ENCODE measurements around the gene HEXIM1.

HEXIM1 gene

GRCh38 chr17:45155483-45155882 is 7.2 kb downstream of the HEXIM1 start:
- no peak for DNase-seq (ENCODE audit: low read depth)
- no peak overlapping the region for H3K4me3 ChIP-seq (ENCODE audit: low read depth, low read length)
- no peak for TF ChIP-seq CTCF (IDR thresholded peaks at IDR 0.05; ENCODE audit: low read depth, low read length, missing control alignments)

DNA sequence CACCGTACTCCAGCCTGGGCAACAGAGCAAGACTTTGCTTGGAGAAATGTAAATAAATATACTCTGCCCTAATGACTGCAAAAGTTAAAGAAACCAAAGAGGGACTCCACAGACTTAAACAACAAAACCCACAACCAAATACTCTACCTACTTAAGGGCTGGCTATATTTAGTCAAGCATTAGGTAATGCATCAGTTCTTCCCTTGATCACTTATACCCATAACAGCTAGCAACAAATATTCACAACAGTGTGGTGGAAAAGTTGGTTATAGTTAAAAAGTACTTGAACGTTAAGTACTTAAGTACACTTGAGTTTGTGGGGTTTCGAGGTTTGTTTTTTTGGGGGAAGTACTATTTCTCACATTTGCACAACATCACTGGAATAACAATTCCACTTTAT is 8.0 kb downstream of the HEXIM1 start:
- DNase-seq (ENCODE audit: low read depth): no peak
- no peak for TF ChIP-seq CTCF (IDR thresholded peaks at IDR 0.05; ENCODE audit: low read depth, low read length, missing control alignments)
- no peak overlapping the region for H3K4me3 ChIP-seq (ENCODE audit: low read depth, low read length)

DNA sequence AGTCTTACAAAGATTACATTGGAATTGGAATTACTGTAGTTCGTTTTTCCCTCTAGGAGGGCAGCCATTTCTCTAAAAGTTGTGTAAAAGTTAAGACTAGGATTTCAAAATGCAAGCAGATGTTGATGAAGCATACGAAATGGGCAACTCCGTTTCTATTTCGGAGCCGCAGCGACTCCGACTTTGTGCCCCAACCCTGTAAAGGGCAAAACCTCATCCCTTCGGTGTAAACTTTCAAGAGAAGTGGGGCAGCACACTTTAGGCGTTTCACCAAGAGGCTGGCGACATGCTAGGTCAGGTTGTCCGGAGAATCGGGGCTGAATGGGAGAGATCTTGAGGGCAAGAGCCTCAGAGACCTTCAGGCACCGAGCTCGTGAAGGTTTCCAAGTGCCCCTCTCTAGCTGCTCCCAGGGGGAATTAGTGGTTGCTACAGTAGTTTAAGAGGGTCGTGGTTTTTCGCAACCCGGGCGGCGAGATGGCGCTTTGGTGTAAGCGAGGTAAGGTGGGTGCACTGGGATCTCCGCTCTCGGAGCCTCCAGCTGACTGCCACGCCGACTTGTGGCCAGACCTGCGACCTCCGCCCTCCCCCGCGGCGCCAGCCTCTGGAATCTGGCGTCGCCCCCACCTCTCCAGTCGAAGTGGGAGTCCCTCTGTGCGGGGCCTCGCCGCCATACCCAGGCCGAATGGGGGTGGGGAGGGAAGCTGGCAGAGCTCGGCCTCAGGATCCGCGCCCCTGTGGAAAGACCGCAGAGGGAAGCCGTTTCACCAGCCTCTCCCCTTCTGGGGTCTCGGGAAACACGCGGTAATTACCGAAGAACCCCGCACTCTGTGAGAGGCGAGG is 12.4 kb downstream of the HEXIM1 start:
- peak overlapping the region; percentile 83 for H3K4me3 ChIP-seq (ENCODE audit: low read depth, low read length)
- TF ChIP-seq CTCF (IDR thresholded peaks at IDR 0.05; ENCODE audit: low read depth, low read length, missing control alignments): peak; percentile 29
- no peak for DNase-seq (ENCODE audit: low read depth)

DNA sequence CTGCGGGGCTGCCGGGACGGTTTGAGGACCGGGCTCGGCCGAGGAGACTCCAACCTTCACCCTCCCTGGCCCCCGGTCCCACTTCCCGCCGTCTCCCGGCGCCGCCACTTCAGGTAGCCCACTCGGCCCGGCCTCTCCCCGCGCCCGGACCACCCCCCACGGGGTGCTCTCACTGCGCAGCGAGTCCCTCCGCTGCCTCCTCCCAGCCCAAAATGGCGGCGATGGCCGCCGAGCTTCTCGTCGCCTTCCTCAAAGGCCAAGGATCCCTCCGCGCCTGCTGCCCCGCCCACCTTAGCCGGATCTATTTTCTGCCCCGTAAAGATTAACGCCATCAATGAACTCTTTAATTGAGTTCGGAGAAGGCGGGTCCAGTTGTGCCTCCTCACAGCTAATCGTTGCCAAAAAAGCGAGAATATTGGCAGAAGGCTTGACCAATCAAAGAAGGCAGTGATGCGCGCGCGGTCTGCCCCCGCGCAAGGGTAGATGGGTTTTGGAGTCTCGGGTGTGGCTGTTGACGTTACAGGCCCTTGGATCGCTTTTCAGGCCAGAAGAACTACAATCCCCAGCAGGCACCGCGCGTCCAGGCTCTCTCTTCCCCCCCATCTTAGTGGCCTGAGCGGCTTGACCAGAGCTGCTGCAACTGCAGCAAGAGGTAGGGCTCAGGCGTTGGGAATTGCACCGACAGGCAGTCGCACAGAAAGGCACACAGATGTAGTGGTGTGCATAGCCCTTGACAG is 13.2 kb downstream of the HEXIM1 start, which contains the start of gene HEXIM2:
HEXIM2 (plus strand) TSS at position 588 of the 737 bp plus-strand sequence. CDS start 919 bp downstream, outside the sequence.
- TF ChIP-seq CTCF (IDR thresholded peaks at IDR 0.05; ENCODE audit: low read depth, low read length, missing control alignments): no peak
- peak within 1 kb of the TSS; percentile 83 for H3K4me3 ChIP-seq (ENCODE audit: low read depth, low read length)
- DNase-seq (ENCODE audit: low read depth): peak; percentile 100

DNA sequence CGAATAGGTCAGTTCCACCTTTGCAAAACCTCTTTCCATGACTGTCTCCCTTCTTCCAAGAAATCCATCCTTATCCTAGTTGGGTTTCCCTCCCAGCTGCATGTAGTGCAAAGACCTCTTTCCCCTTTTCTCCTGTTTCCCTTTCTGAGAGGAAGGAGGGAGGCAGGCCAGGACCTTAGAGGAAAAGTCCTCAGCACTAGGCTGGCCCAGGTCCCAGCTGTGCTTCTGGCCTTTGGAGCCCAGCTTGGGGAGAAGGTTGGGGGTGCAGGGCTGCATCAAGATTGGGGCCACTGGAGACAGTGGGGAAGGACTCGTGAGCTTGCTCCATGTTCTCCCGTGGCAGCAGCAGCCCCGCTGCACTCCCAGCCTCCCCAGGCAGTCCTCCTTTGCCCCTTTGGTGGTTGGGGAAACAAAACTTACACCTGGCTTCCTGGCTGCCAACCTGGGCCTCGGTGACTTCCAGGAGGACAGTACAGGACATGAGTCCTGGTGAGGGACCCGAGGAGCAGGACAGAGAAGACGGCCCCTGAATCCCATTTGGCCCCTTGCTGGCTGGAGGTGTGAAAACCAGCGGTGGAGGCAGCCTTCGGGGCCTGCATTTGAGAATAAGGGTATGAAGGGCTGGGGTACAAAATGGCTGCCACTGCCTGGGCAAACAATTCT is 13.9 kb downstream of the HEXIM1 start:
- peak overlapping the region; percentile 70 for H3K4me3 ChIP-seq (ENCODE audit: low read depth, low read length)
- DNase-seq (ENCODE audit: low read depth): no peak
- TF ChIP-seq CTCF (IDR thresholded peaks at IDR 0.05; ENCODE audit: low read depth, low read length, missing control alignments): no peak

GRCh38 chr17:45164734-45165269 is 16.5 kb downstream of the HEXIM1 start:
- H3K4me3 ChIP-seq (ENCODE audit: low read depth, low read length): no peak overlapping the region
- no peak for DNase-seq (ENCODE audit: low read depth)
- no peak for TF ChIP-seq CTCF (IDR thresholded peaks at IDR 0.05; ENCODE audit: low read depth, low read length, missing control alignments)
